A673 (cell line): ENCODE results near the gene RGS3. TPM values are rescaled to one million over a fixed set of nuclear protein-coding genes. Genes with fewer than 3 reads are reported as not detected.
"Not testable (repeated sequence)": the region's sequence is repeated elsewhere in the genome, so short reads cannot be mapped to it uniquely, and the experiment has no call there.

Experiments used
- BruUV-seq: library from RNA; stranded (reverse); fragments of 400-500 nt; replicated peaks from 2 replicates; lab custom pipeline; 2021; lab: Mats Ljungman, UMichigan
- CTCF ChIA-PET: fragments of 300-600 bp; sonication (Branson Sonifier 250); formaldehyde crosslinking; loops from one replicate; lab custom pipeline; 2022; ENCODE audit warnings: antibody characterized with exemption; lab: Charles Lee
- POLR2A ChIA-PET: fragments of 300-600 bp; sonication (Branson Sonifier 250); formaldehyde crosslinking; loops from one replicate; lab custom pipeline; 2022; ENCODE audit warnings: antibody characterized with exemption; ENCODE audit not compliant: low non-redundant PET; lab: Charles Lee
- DNase-seq: peaks from one replicate; pipeline ENCODE4 v3.0.0-alpha.2; 2015; ENCODE audit warnings: low spot score
- H3K27ac ChIP-seq: fragments of 200-600 bp; sonication (generic); 2 replicates; pipeline ENCODE4 v1.5.1; 2016; ENCODE audit warnings: mixed run types, low read depth, mild to moderate bottlenecking, mixed read lengths, antibody characterized with exemption, low read length; ENCODE audit not compliant: poor library complexity, severe bottlenecking
- H3K27me3 ChIP-seq: fragments of 200-600 bp; sonication (generic); replicated peaks from 2 replicates; pipeline ENCODE4 v1.6.1; 2017; ENCODE audit warnings: mixed run types, low read depth, mild to moderate bottlenecking, mixed read lengths, antibody characterized with exemption, low read length; ENCODE audit not compliant: insufficient read depth, poor library complexity
- H3K36me3 ChIP-seq: fragments of 200-600 bp; sonication (generic); 2 replicates; pipeline ENCODE4 v1.6.1; 2016; ENCODE audit warnings: mixed run types, mild to moderate bottlenecking, mixed read lengths, antibody characterized with exemption, low read length; ENCODE audit not compliant: insufficient read depth, poor library complexity, severe bottlenecking
- H3K4me1 ChIP-seq: fragments of 200-600 bp; sonication (generic); 2 replicates; pipeline ENCODE4 v1.6.1; 2017; ENCODE audit warnings: mixed run types, mild to moderate bottlenecking, mixed read lengths, antibody characterized with exemption, low read length; ENCODE audit not compliant: insufficient read depth, poor library complexity, severe bottlenecking
- H3K4me3 ChIP-seq: fragments of 200-600 bp; sonication (generic); 2 replicates; pipeline ENCODE4 v1.5.1; 2016; ENCODE audit warnings: low read depth, mixed run types, mild to moderate bottlenecking, mixed read lengths, low read length; ENCODE audit not compliant: poor library complexity, severe bottlenecking
- H3K9me3 ChIP-seq: fragments of 200-600 bp; sonication (generic); 2 replicates; pipeline ENCODE4 v1.6.1; 2016; ENCODE audit warnings: mixed run types, low read depth, mild to moderate bottlenecking, mixed read lengths, antibody characterized with exemption, low read length; ENCODE audit not compliant: poor library complexity, severe bottlenecking
- CTCF ChIP-seq: fragments of 300-800, 200-600 bp; sonication (generic); conservative IDR thresholded peaks from 2 replicates; pipeline ENCODE4 v1.5.1; 2017; ENCODE audit warnings: low read depth, mild to moderate bottlenecking, antibody characterized with exemption, low read length, moderate library complexity, mixed read lengths
- EZH2 ChIP-seq: fragments of 200-600 bp; sonication (generic); IDR thresholded peaks from 2 replicates; pipeline ENCODE4 v1.6.1; 2017; ENCODE audit warnings: borderline replicate concordance, low read depth, mild to moderate bottlenecking, mixed read lengths, antibody characterized with exemption, low read length; ENCODE audit not compliant: poor library complexity, severe bottlenecking
- intact Hi-C: fragments of 100-400 bp; cut with micrococcal nuclease; formaldehyde crosslinking; loops from one replicate; pipeline ENCODE4 v1.10.0; 2022; ENCODE audit not compliant: unreplicated experiment
- total RNA-seq: library from RNA; stranded (reverse); gene quantifications from 2 replicates; pipeline ENCODE4 v1.2.3, GENCODE V29; 2021

Gene RGS3
- total RNA-seq, 1 experiment from 2014 or later: 19.2 TPM

GRCh38 chr9:113638490-113638889 lies 175.0 kb downstream of the RGS3 start:
- H3K36me3 ChIP-seq: no peaks in the 10 kb centered on the region
- H3K4me1 ChIP-seq: peaks cover 5% of the 10 kb centered on the region
- intact Hi-C loops: no loop called here
- DNase-seq: no peak
- BruUV-seq: no TSS peak
- H3K4me3 ChIP-seq: no peak overlapping the region
- POLR2A ChIA-PET: no interaction called here
- CTCF ChIA-PET: no interaction called here
- no peaks in the 10 kb centered on the region for H3K9me3 ChIP-seq
- TF ChIP-seq EZH2: no peak
- TF ChIP-seq CTCF: no peak
- no peak overlapping the region for H3K27ac ChIP-seq
- H3K27me3 ChIP-seq: no peaks in the 10 kb centered on the region

GRCh38 chr9:113638897-113639296 lies 175.4 kb downstream of the RGS3 start:
- Histone ChIP-seq H3K27ac (no peak overlapping the region), H3K27me3 (no peaks in the 10 kb centered on the region), H3K4me3 (no peak overlapping the region), H3K36me3 (no peaks in the 10 kb centered on the region), H3K9me3 (no peaks in the 10 kb centered on the region), H3K4me1 (peaks cover 5% of the 10 kb centered on the region)
- intact Hi-C loops: no loop called here
- POLR2A ChIA-PET: no interaction called here
- CTCF ChIA-PET: no interaction called here
- TF ChIP-seq EZH2 (no peak), CTCF (no peak)
- no TSS peak for BruUV-seq
- no peak for DNase-seq

- POLR2A ChIA-PET, CTCF ChIA-PET, H3K27me3 ChIP-seq, DNase-seq, H3K27ac ChIP-seq, intact Hi-C loops, H3K4me3 ChIP-seq, H3K4me1 ChIP-seq, H3K36me3 ChIP-seq, BruUV-seq, H3K9me3 ChIP-seq: not testable (repeated sequence)
Measured at GRCh38 chr9:113639411-113639970, 176.0 kb downstream of the RGS3 start.

GRCh38 chr9:113640418-113640817 lies 176.9 kb downstream of the RGS3 start:
- Histone ChIP-seq H3K4me3 (no peak overlapping the region), H3K4me1 (no peaks in the 10 kb centered on the region), H3K27ac (no peak overlapping the region), H3K9me3 (no peaks in the 10 kb centered on the region), H3K27me3 (no peaks in the 10 kb centered on the region), H3K36me3 (no peaks in the 10 kb centered on the region)
- ChIA-PET POLR2A (no interaction called here), CTCF (no interaction called here)
- no peak for DNase-seq
- intact Hi-C loops: no loop called here
- TF ChIP-seq CTCF: no peak
- no peak for TF ChIP-seq EZH2
- BruUV-seq: no TSS peak
